ENCODE measurements around the gene USH1C.

Gene USH1C

GRCh38 chr11:17564687-17565042 is 20.4 kb upstream of the USH1C start:
- Histone ChIP-seq H3K4me1 (ENCODE audit: control insufficient read depth, insufficient read depth, low read length) (no peaks in the 10 kb centered on the region), H3K4me3 (ENCODE audit: low read length) (no peak overlapping the region), H3K9ac (ENCODE audit: low read depth, low read length) (no peak overlapping the region), H3K9me3 (replicated peaks; ENCODE audit: low read length) (no peaks in the 10 kb centered on the region), H3K4me2 (ENCODE audit: low read length) (no peak overlapping the region), H3K27me3 (ENCODE audit: control insufficient read depth, insufficient read depth, low read length) (peaks cover 68% of the 10 kb centered on the region), H3K36me3 (ENCODE audit: insufficient read depth, low read length) (no peaks in the 10 kb centered on the region)

DNA sequence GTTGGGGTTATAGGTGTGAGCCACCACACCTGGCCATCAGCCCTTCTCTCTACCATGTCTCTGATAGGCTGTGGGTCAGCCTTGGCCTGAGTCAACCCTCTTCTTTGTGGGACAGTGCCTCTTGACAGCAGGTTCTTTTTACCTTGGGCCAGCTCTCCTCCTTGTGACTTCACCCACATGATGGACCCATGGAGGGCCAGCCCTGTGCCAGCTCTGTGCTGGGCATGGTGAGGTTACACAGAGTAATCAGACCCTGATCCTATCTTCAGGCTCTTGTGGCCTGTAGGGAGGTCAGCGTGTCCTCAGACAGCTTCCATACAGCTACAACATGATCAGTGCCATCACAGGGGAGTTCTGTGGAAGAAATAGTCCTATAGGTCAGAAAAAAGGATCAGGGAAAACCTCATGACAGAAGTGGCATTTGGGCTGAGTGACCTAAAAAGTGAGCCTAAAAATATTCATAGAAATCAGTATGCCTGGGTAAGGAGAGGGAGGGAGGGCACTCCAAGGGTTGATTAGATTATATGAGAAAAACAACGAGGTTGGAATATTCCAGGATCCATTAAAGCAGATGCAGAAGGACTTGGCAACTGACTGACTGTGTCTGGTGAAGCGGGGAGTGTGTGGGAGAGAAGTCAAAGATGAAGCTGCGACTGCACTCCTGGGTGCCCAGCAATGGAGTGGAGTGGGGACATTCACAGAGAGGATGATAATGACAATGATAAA is 19.9 kb upstream of the USH1C start:
- H3K9me3 ChIP-seq (replicated peaks; ENCODE audit: low read length): no peaks in the 10 kb centered on the region
- no peak overlapping the region for H3K4me3 ChIP-seq (ENCODE audit: low read length)
- no peak overlapping the region for H3K4me2 ChIP-seq (ENCODE audit: low read length)
- H3K9ac ChIP-seq (ENCODE audit: low read depth, low read length): no peak overlapping the region
- H3K27me3 ChIP-seq (ENCODE audit: control insufficient read depth, insufficient read depth, low read length): peaks cover 67% of the 10 kb centered on the region
- no peaks in the 10 kb centered on the region for H3K4me1 ChIP-seq (ENCODE audit: control insufficient read depth, insufficient read depth, low read length)
- no peaks in the 10 kb centered on the region for H3K36me3 ChIP-seq (ENCODE audit: insufficient read depth, low read length)

DNA sequence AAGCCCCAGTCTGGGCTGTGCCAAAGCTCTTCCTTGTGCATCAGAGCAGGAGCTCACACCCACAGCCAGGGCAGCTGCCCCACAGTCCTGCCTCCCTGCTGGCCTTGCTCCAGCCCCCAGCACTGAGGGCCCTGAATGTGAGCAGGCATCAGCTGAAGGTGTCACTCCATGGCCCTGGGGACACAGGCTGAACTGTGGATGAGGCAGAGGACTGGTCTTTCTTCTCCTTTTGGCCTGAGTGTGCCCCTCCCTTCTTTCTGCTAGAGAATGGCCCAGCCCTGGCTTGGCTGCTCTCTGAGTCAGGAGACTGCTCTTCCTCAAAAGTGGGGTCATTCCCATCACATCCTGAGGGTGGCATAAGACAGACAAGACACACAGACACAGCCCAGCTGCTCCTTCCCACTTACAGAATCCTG is 19.0 kb upstream of the USH1C start:
- no peaks in the 10 kb centered on the region for H3K9me3 ChIP-seq (replicated peaks; ENCODE audit: low read length)
- no peak overlapping the region for H3K9ac ChIP-seq (ENCODE audit: low read depth, low read length)
- H3K4me2 ChIP-seq (ENCODE audit: low read length): no peak overlapping the region
- no peak overlapping the region for H3K4me3 ChIP-seq (ENCODE audit: low read length)
- H3K36me3 ChIP-seq (ENCODE audit: insufficient read depth, low read length): no peaks in the 10 kb centered on the region
- H3K4me1 ChIP-seq (ENCODE audit: control insufficient read depth, insufficient read depth, low read length): no peaks in the 10 kb centered on the region
- H3K27me3 ChIP-seq (ENCODE audit: control insufficient read depth, insufficient read depth, low read length): peaks cover 65% of the 10 kb centered on the region

DNA sequence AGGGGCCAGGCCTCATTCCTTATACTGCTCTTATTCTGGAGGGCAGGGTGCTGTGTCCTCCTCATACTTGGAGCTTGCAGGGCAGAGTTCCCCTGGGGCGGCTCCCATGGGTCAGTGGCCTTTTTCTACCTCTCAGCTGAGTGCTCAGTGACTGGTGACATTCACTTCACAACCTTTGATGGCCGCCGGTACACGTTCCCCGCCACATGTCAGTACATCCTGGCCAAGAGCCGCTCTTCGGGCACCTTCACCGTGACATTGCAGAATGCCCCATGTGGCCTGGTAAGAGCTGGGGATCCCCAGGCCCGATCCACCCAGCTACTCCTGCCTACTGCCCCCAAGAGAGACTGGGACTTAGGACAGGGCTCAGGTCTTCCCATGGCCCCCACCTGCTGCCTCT is 17.3 kb upstream of the USH1C start:
- peaks cover 60% of the 10 kb centered on the region for H3K27me3 ChIP-seq (ENCODE audit: control insufficient read depth, insufficient read depth, low read length)

GRCh38 chr11:17561111-17561415 is 16.8 kb upstream of the USH1C start:
- no peak overlapping the region for H3K9ac ChIP-seq (ENCODE audit: low read depth, low read length)
- H3K36me3 ChIP-seq (ENCODE audit: insufficient read depth, low read length): no peaks in the 10 kb centered on the region
- H3K4me2 ChIP-seq (ENCODE audit: low read length): no peak overlapping the region
- peaks cover 60% of the 10 kb centered on the region for H3K27me3 ChIP-seq (ENCODE audit: control insufficient read depth, insufficient read depth, low read length)
- no peaks in the 10 kb centered on the region for H3K9me3 ChIP-seq (replicated peaks; ENCODE audit: low read length)
- H3K4me1 ChIP-seq (ENCODE audit: control insufficient read depth, insufficient read depth, low read length): no peaks in the 10 kb centered on the region
- H3K4me3 ChIP-seq (ENCODE audit: low read length): no peak overlapping the region

More for the DNA sequence above, 17.3 kb upstream of the USH1C start:
- H3K4me2 ChIP-seq (ENCODE audit: low read length): no peak overlapping the region
- no peak overlapping the region for H3K4me3 ChIP-seq (ENCODE audit: low read length)
- no peaks in the 10 kb centered on the region for H3K9me3 ChIP-seq (replicated peaks; ENCODE audit: low read length)
- H3K9ac ChIP-seq (ENCODE audit: low read depth, low read length): no peak overlapping the region
- no peaks in the 10 kb centered on the region for H3K36me3 ChIP-seq (ENCODE audit: insufficient read depth, low read length)
- no peaks in the 10 kb centered on the region for H3K4me1 ChIP-seq (ENCODE audit: control insufficient read depth, insufficient read depth, low read length)

DNA sequence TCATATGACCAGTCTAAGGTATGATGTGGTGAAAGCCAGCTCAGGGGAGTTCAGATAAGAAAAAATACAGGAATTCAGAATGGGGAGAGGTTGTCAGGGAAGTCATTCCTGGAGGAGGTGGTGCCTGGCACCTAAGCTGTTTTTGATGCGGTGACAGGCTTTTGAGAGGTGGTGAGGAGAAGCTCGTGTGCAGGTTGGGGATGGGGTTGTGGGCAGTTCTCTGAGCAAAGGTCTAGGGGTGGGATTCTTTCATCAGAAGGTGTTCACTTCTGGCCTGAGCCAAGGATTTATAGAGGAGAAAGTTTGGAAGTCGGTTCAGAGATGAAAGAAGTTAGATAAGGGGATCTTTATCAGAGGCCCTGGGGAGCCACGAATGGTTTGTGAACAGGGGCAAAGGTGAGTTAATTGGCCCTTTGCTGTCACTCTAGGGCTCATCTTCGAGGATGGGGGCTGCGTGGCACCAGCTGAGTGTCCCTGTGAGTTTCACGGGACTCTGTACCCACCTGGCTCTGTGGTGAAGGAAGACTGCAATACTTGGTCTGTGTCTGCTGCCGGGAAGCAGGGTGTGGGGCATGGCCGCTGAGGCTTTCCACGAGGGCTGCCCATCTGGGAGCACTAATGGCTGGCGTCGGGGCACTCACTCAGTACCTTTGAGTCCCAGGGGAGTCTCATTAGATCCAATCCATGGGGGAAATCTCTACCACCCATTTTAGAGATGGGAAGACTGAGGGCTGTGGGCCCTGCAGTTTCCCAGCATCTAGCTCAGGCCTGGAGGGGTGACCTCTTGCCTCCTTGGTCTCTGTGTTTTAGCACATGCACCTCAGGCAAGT is 16.3 kb upstream of the USH1C start:
- Histone ChIP-seq H3K9ac (ENCODE audit: low read depth, low read length) (no peak overlapping the region), H3K4me2 (ENCODE audit: low read length) (no peak overlapping the region), H3K4me3 (ENCODE audit: low read length) (no peak overlapping the region), H3K9me3 (replicated peaks; ENCODE audit: low read length) (no peaks in the 10 kb centered on the region), H3K27me3 (ENCODE audit: control insufficient read depth, insufficient read depth, low read length) (peaks cover 60% of the 10 kb centered on the region), H3K4me1 (ENCODE audit: control insufficient read depth, insufficient read depth, low read length) (no peaks in the 10 kb centered on the region), H3K36me3 (ENCODE audit: insufficient read depth, low read length) (no peaks in the 10 kb centered on the region)

GRCh38 chr11:17559341-17560087 is 15.3 kb upstream of the USH1C start:
- H3K4me3 ChIP-seq (ENCODE audit: low read length): no peak overlapping the region
- H3K4me2 ChIP-seq (ENCODE audit: low read length): no peak overlapping the region
- no peaks in the 10 kb centered on the region for H3K36me3 ChIP-seq (ENCODE audit: insufficient read depth, low read length)
- H3K9me3 ChIP-seq (replicated peaks; ENCODE audit: low read length): no peaks in the 10 kb centered on the region
- H3K4me1 ChIP-seq (ENCODE audit: control insufficient read depth, insufficient read depth, low read length): no peaks in the 10 kb centered on the region
- H3K27me3 ChIP-seq (ENCODE audit: control insufficient read depth, insufficient read depth, low read length): peaks cover 59% of the 10 kb centered on the region
- H3K9ac ChIP-seq (ENCODE audit: low read depth, low read length): no peak overlapping the region

DNA sequence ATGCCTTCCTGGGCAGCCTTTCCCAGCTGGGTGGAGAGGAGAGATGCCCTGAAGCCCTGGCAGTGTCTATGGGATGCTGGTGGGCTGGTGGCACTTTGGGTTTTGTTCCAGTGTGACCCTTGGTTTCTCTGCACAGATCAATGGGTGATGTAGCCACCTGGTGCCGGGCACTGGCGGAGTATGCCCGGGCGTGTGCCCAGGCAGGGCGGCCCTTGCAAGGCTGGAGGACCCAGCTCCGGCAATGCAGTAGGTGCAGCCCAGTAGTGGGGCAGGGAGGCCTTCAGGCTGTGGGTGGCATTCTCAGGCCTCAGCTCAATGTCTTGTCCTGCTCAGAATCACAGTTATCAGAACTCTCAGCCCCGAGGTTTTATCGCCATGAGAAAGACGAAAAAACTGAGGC is 14.7 kb upstream of the USH1C start:
- no peak overlapping the region for H3K4me3 ChIP-seq (ENCODE audit: low read length)
- no peaks in the 10 kb centered on the region for H3K9me3 ChIP-seq (replicated peaks; ENCODE audit: low read length)
- peaks cover 64% of the 10 kb centered on the region for H3K27me3 ChIP-seq (ENCODE audit: control insufficient read depth, insufficient read depth, low read length)
- H3K4me2 ChIP-seq (ENCODE audit: low read length): no peak overlapping the region
- H3K4me1 ChIP-seq (ENCODE audit: control insufficient read depth, insufficient read depth, low read length): no peaks in the 10 kb centered on the region
- no peak overlapping the region for H3K9ac ChIP-seq (ENCODE audit: low read depth, low read length)
- no peaks in the 10 kb centered on the region for H3K36me3 ChIP-seq (ENCODE audit: insufficient read depth, low read length)

DNA sequence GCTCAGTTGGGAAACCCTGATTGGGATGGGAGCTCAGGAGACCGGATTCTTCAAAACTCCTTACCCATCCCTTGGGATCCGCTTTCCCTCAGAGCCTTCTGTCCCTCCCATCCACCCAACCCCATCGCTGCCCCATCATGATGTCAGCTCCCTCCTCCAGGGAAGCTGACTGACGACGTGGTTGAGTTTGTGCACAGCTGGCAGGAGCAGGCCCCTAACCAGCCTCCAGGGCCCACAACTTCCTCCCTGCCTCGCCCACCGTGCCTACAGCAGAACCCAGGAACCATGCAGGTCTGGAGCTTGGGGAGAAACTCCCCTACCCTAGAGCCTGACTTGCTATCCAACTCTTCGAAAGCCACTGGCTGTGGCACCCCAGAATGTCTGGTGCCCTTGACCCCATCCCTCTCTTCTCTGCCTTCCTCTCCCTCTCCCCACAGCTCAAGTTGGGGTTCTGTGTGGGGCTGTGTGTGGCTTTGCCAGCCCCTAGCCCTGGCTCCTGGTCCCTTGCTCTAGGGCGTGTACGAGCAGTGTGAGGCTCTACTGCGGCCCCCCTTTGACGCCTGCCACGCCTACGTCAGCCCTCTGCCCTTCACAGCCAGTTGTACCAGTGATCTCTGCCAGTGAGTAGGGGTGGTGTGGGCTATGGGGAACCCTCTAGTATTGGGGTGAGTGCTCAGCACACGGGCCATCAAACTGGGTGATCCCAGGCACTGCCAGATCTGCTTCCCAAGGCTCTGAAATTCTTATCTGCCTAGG is 14.0 kb upstream of the USH1C start:
- no peaks in the 10 kb centered on the region for H3K4me1 ChIP-seq (ENCODE audit: control insufficient read depth, insufficient read depth, low read length)
- H3K4me3 ChIP-seq (ENCODE audit: low read length): no peak overlapping the region
- no peaks in the 10 kb centered on the region for H3K9me3 ChIP-seq (replicated peaks; ENCODE audit: low read length)
- H3K36me3 ChIP-seq (ENCODE audit: insufficient read depth, low read length): no peaks in the 10 kb centered on the region
- no peak overlapping the region for H3K4me2 ChIP-seq (ENCODE audit: low read length)
- peaks cover 65% of the 10 kb centered on the region for H3K27me3 ChIP-seq (ENCODE audit: control insufficient read depth, insufficient read depth, low read length)
- no peak overlapping the region for H3K9ac ChIP-seq (ENCODE audit: low read depth, low read length)

DNA sequence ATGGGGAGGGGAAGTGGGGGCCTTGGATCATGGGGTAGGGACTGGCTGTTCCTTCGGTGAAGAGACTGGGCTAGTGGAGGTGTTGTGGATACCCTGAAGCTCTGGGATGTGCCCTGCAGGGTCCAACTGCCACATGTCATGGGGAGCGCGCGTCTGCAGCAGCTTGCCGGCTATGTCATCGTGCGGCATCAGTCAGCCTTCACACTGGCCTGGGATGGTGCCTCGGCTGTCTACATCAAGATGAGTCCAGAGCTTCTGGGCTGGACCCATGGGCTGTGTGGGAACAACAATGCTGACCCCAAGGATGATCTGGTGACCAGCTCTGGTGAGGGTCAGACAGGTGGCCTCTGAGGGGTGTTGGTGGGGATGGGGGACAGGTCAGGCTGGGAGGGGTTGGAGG is 12.8 kb upstream of the USH1C start:
- Histone ChIP-seq H3K9me3 (replicated peaks; ENCODE audit: low read length) (no peaks in the 10 kb centered on the region), H3K4me1 (ENCODE audit: control insufficient read depth, insufficient read depth, low read length) (no peaks in the 10 kb centered on the region), H3K4me3 (ENCODE audit: low read length) (no peak overlapping the region), H3K4me2 (ENCODE audit: low read length) (no peak overlapping the region), H3K27me3 (ENCODE audit: control insufficient read depth, insufficient read depth, low read length) (peaks cover 60% of the 10 kb centered on the region), H3K36me3 (ENCODE audit: insufficient read depth, low read length) (no peaks in the 10 kb centered on the region), H3K9ac (ENCODE audit: low read depth, low read length) (no peak overlapping the region)

GRCh38 chr11:17554487-17554886 is 10.3 kb upstream of the USH1C start:
- H3K9me3 ChIP-seq (replicated peaks; ENCODE audit: low read length): no peaks in the 10 kb centered on the region
- H3K4me3 ChIP-seq (ENCODE audit: low read length): no peak overlapping the region
- peaks cover 60% of the 10 kb centered on the region for H3K27me3 ChIP-seq (ENCODE audit: control insufficient read depth, insufficient read depth, low read length)
- H3K9ac ChIP-seq (ENCODE audit: low read depth, low read length): no peak overlapping the region
- no peak overlapping the region for H3K4me2 ChIP-seq (ENCODE audit: low read length)
- no peaks in the 10 kb centered on the region for H3K36me3 ChIP-seq (ENCODE audit: insufficient read depth, low read length)
- no peaks in the 10 kb centered on the region for H3K4me1 ChIP-seq (ENCODE audit: control insufficient read depth, insufficient read depth, low read length)
